RWPE2 (cell line): ENCODE results near the gene FIBCD1.
A peak's percentile ranks its signal among the peaks of the same experiment; 100 is the strongest.

Source experiments
- ATAC-seq: fragments of 200-7000 bp; cut with Tn5 transposase; 3 replicates; pipeline ENCODE4 v1.9.1; 2021; ENCODE audit warnings: low read depth
- DNase-seq: peaks from one replicate; pipeline ENCODE4 v3.0.0-alpha.2; 2020; ENCODE audit warnings: low spot score
- H3K27ac ChIP-seq: fragments of 450-650 bp; 2 replicates; pipeline ENCODE4 v1.5.1; 2017; ENCODE audit warnings: mild to moderate bottlenecking; ENCODE audit not compliant: poor library complexity, severe bottlenecking
- H3K27me3 ChIP-seq: fragments of 250-450 bp; sonication (Bioruptor Pico); 2 replicates; pipeline ENCODE4 v1.5.1; 2021; ENCODE audit warnings: mild to moderate bottlenecking, moderate library complexity; ENCODE audit not compliant: insufficient read depth, poor library complexity, severe bottlenecking
- H3K36me3 ChIP-seq: fragments of 250-450 bp; sonication (Bioruptor Pico); 2 replicates; pipeline ENCODE4 v1.5.1; 2020; ENCODE audit warnings: low read depth, mild to moderate bottlenecking, moderate library complexity
- H3K4me1 ChIP-seq: fragments of 250-450 bp; sonication (Bioruptor Pico); 2 replicates; pipeline ENCODE4 v1.5.1; 2021; ENCODE audit warnings: mild to moderate bottlenecking, moderate library complexity; ENCODE audit not compliant: insufficient read depth, poor library complexity, severe bottlenecking
- H3K4me3 ChIP-seq: fragments of 250-450 bp; sonication (Bioruptor Pico); 2 replicates; pipeline ENCODE4 v1.5.1; 2021; ENCODE audit warnings: mild to moderate bottlenecking, moderate library complexity; ENCODE audit not compliant: severe bottlenecking
- H3K9me3 ChIP-seq: fragments of 250-450 bp; sonication (Bioruptor Pico); 2 replicates; pipeline ENCODE4 v1.5.1; 2021; ENCODE audit warnings: mild to moderate bottlenecking, moderate library complexity; ENCODE audit not compliant: severe bottlenecking
- TF ChIP-seq, protein P1 (sequence below): fragments of 450-650 bp; IDR thresholded peaks from one replicate; pipeline ENCODE4 v1.5.1; 2017; ENCODE audit warnings: mild to moderate bottlenecking, moderate library complexity; ENCODE audit not compliant: poor library complexity, severe bottlenecking

FIBCD1 gene

DNA sequence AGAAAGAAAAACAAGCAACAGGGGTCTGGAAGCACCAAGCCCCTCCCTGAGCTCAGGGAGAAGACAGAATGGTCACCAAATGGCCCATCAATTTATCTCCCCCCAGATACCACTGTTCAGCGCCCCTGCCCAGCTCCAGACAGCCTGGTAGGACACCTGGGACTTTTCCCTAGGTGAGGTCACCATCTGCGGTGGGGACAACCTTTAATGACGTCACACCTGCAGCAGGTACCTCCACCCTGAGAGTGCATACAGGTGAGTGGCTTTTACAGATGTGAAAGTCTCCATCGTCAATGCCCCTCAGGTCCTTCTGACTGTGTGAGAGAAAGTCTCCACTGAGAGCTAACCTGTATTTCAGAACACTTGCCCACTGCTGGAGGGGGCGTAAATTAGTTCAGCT is 35.6 kb upstream of the FIBCD1 start:
- TF ChIP-seq, protein P1, sequence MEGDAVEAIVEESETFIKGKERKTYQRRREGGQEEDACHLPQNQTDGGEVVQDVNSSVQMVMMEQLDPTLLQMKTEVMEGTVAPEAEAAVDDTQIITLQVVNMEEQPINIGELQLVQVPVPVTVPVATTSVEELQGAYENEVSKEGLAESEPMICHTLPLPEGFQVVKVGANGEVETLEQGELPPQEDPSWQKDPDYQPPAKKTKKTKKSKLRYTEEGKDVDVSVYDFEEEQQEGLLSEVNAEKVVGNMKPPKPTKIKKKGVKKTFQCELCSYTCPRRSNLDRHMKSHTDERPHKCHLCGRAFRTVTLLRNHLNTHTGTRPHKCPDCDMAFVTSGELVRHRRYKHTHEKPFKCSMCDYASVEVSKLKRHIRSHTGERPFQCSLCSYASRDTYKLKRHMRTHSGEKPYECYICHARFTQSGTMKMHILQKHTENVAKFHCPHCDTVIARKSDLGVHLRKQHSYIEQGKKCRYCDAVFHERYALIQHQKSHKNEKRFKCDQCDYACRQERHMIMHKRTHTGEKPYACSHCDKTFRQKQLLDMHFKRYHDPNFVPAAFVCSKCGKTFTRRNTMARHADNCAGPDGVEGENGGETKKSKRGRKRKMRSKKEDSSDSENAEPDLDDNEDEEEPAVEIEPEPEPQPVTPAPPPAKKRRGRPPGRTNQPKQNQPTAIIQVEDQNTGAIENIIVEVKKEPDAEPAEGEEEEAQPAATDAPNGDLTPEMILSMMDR = no peak
- ATAC-seq = no peak
- Histone ChIP-seq H3K36me3 (no peaks in the 10 kb centered on the region), H3K27me3 (peaks cover 11% of the 10 kb centered on the region), H3K4me3 (no peak overlapping the region), H3K9me3 (peaks cover 3% of the 10 kb centered on the region), H3K27ac (no peak overlapping the region), H3K4me1 (no peaks in the 10 kb centered on the region)
- DNase-seq = no peak

DNA sequence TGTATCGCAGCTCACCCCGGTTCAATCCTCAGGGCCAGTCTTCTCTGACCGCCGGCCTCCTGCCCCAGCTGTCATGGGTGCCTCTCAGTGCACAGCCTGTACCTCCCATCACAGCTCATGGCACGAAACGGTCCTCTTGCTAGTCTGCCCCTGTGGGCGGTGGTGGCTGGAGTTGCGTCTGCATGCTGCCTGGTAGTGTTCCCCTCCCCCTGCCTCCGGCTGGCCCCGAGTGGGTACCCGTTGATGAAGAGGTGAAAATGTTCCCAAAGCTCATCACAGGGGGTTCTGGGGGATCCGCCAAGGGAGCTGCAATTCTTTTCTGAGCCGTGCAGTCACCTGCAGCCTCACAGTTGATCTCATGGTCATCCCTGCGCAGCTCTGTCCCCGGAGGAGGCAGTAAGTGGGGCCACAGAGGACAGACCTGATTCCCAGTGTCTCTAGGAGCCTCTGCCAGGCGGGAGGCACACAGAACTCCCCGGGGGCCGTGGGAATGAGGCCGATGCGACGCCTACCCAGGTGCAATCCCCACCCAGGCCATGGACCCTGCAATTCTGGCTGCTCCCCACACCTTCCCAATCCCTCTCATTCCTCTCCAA is 34.7 kb upstream of the FIBCD1 start:
- DNase-seq (peak; percentile 47), ATAC-seq (no peak)
- Histone ChIP-seq H3K9me3 (peaks cover 3% of the 10 kb centered on the region), H3K4me3 (no peak overlapping the region), H3K27me3 (peaks cover 11% of the 10 kb centered on the region), H3K27ac (no peak overlapping the region), H3K4me1 (no peaks in the 10 kb centered on the region), H3K36me3 (no peaks in the 10 kb centered on the region)
- TF ChIP-seq, protein P1 = no peak

DNA sequence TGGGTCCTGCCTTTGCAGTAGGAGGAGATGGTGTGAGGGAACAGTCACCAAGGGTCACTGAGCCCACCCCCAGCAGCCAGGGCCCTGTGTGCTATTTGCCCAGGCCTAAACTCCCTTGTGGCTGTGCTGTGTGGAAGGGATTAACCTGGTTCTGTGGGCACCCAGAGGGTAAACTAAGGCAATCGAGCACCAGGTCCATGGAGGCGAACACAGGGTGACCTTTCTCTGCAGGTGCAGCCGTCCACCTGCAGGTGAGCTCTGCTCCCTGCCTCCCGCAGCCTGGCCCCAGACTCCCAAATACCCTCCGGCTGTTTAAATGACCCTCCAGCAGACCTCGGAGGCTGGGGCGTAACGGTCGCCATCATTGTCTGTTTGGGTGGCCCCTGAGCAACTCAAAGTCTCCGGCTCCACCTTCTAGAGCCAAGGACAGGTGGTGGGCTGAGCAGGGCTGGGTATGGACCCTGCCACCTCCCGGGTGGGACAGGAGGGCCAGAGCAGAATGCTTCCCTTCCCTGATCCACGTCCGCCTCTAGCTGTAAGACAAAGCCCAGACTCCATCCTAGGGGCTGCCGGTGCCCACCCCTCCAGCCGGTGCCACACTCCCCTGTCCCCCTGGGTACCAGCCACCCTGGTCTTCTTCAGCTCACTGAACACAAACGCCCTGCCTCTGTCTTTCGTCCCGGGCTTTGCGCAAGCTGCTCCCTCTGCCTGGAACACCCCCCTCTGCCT is 34.1 kb upstream of the FIBCD1 start:
- H3K4me3 ChIP-seq = no peak overlapping the region
- no peaks in the 10 kb centered on the region for H3K4me1 ChIP-seq
- peaks cover 11% of the 10 kb centered on the region for H3K27me3 ChIP-seq
- ATAC-seq (peak; percentile 19; the same call in 2 of the 3 replicates), DNase-seq (peak; percentile 59)
- no peaks in the 10 kb centered on the region for H3K36me3 ChIP-seq
- peaks cover 3% of the 10 kb centered on the region for H3K9me3 ChIP-seq
- TF ChIP-seq, protein P1 = no peak
- no peak overlapping the region for H3K27ac ChIP-seq

DNA sequence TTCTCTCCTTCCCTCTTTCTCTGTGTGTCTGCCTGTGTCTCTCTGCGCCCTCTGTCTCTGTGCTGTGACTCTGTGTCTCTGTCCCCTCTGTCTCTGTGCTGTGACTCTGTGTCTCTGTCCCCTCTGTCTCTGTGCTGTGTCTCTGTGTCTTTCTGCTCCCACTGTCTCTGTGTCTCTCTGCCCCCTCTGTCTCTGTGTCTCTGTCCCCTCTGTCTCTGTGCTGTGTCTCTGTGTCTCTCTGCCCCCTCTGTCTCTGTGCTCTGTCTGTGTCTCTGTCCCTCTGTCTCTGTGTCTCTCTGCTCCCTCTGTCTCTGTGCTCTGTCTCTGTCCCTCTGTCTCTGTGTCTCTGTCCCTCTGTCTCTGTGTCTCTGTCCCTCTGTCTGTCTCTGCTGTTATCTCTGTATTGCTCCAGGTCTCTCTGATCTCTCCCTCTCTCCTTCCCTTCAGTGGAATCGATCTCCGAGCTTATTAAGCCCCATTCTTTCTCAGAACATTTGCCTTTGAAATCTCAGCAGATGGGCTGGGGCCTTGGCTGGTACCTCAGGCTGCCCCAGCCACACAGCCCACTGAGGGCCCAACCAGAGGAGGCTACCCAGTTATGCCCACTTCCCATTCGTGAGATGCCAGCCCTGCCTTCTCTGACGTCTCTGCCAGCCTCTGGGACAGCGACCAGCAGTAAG is 33.4 kb upstream of the FIBCD1 start:
- ATAC-seq (peak; percentile 25; the same call in 1 of the 3 replicates), DNase-seq (no peak)
- H3K36me3 ChIP-seq = no peaks in the 10 kb centered on the region
- no peak overlapping the region for H3K27ac ChIP-seq
- peaks cover 11% of the 10 kb centered on the region for H3K27me3 ChIP-seq
- H3K9me3 ChIP-seq = peaks cover 3% of the 10 kb centered on the region
- TF ChIP-seq, protein P1 = no peak
- H3K4me1 ChIP-seq = no peaks in the 10 kb centered on the region
- H3K4me3 ChIP-seq = no peak overlapping the region
